ENCODE measurements around the gene ACBD6. TPM values are rescaled to one million over a fixed set of nuclear protein-coding genes. Genes with fewer than 3 reads are reported as not detected.

ACBD6 gene
- total and polyA plus RNA-seq, 10 of the 15 experiments (the other 5 are each of a cell fraction or from before 2014, with no cell fraction given), result 15.0 to 67.3 (median 55.0) TPM

DNA sequence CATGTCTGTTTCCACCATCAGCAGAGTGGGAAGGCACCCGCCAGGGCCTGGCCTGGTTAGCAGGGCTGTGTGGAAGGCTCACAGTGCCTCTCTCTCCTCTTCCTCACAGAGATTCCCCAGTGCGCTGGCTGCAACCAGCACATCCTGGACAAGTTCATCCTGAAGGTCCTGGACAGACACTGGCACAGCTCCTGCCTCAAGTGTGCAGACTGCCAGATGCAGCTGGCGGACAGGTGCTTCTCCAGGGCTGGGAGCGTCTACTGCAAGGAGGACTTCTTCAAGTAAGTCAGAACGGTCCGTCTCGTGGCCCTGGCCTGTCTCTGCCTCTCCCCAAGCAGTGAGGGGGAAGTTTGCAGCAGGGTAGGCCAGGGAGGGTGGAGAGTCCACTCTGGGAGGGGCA is 254.2 kb downstream of the ACBD6 start (continued):
- TF ChIP-seq IKZF2 (IDR thresholded peaks at IDR 0.05) (no peak), GABPA (IDR thresholded peaks at IDR 0.05; ENCODE audit: low read depth) (no peak)
- TF ChIP-seq, protein P1, sequence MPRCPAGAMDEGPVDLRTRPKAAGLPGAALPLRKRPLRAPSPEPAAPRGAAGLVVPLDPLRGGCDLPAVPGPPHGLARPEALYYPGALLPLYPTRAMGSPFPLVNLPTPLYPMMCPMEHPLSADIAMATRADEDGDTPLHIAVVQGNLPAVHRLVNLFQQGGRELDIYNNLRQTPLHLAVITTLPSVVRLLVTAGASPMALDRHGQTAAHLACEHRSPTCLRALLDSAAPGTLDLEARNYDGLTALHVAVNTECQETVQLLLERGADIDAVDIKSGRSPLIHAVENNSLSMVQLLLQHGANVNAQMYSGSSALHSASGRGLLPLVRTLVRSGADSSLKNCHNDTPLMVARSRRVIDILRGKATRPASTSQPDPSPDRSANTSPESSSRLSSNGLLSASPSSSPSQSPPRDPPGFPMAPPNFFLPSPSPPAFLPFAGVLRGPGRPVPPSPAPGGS (IDR thresholded peaks at IDR 0.05; ENCODE audit: borderline replicate concordance, insufficient read depth, low read depth, low read length, poor library complexity, severe bottlenecking), result no peak

DNA sequence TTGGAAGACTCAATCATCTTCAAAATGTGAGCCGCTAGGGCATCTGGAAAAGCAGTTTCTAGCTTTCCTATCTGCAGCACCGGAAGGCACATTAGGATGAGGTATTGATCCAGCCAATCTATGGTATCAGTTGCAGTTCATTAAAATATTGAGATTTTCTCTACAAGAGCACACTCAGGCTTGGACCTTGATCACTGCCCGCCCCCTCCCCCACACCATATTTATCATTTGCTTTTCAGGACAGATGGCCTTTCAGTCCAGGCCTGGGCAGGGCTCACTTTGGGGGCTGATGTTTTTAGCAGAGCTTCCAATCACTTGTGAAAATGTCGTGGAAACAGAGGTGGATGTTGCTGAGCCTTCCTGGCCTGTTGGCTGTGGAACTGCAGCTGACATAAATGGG is 254.8 kb downstream of the ACBD6 start:
- H3K4me1 ChIP-seq (ENCODE audit: control insufficient read depth, insufficient read depth, low read length), result no peaks in the 10 kb centered on the region; the same call in 1 of the 2 replicates
- no peak overlapping the region for H3K27ac ChIP-seq (ENCODE audit: control insufficient read depth, insufficient read depth)
- ATAC-seq (no peak), DNase-seq (ENCODE audit: low read depth, low spot score) (no peak), FAIRE-seq (no peak)
- ChIA-PET SMC1A (ENCODE audit: uncharacterized antibody, unreplicated experiment) (no interaction called here), CTCF (interaction anchor here (0.6 to 1.4 kb wide), 4 partner anchors 64 to 168 kb away, joined by 3 to 4 read pairs (median 4); no protein-coding TSS in a partner anchor), RAD21 (ENCODE audit: unreplicated experiment) (no interaction called here), POLR2A (no interaction called here)
- TF ChIP-seq KLF5 (IDR thresholded peaks at IDR 0.05; ENCODE audit: partially characterized antibody) (no peak), ESRRA (IDR thresholded peaks at IDR 0.05; ENCODE audit: low read length) (no peak), IKZF1 (conservative IDR thresholded peaks at IDR 0.05) (no peak), TCF7 (IDR thresholded peaks at IDR 0.05; ENCODE audit: borderline replicate concordance) (no peak), ZNF274 (IDR thresholded peaks at IDR 0.05; ENCODE audit: insufficient read depth, insufficient read length) (no peak), DPF2 (IDR thresholded peaks at IDR 0.05) (no peak), ZZZ3 (IDR thresholded peaks at IDR 0.05; ENCODE audit: control insufficient read depth, insufficient read length, low read depth) (no peak), HDGF (IDR thresholded peaks at IDR 0.05) (no peak), SREBF2 (IDR thresholded peaks at IDR 0.05; ENCODE audit: low read length) (no peak), CBX5 (IDR thresholded peaks at IDR 0.05; ENCODE audit: low read depth) (no peak)
- H3K4me3 ChIP-seq, result no peak overlapping the region
- H3K36me3 ChIP-seq (ENCODE audit: control insufficient read depth in 2 of 2, insufficient read depth in 2 of 2, low read length in 1 of 2), result no peaks in the 10 kb centered on the region
- no peaks in the 10 kb centered on the region for H3K9me3 ChIP-seq (replicated peaks; ENCODE audit: control insufficient read depth, insufficient read depth, low read length)
- no peak overlapping the region for H2AFZ ChIP-seq (ENCODE audit: control insufficient read depth, low read depth, low read length)
- WGBS (ENCODE audit: insufficient coverage, insufficient replicate concordance, low lambda C conversion rate, missing lambda C conversion rate), result 81% methylated on average over 4 of the region's 4 CpGs
- H3K27me3 ChIP-seq (replicated peaks in 1 of 2; ENCODE audit: control insufficient read depth in 2 of 2, insufficient read depth in 2 of 2, low read length in 1 of 2), result no peaks in the 10 kb centered on the region
- intact Hi-C loops (cut with micrococcal nuclease; ENCODE audit: unreplicated experiment), result no loop called here
- no peak overlapping the region for H3K4me2 ChIP-seq (ENCODE audit: control insufficient read depth, insufficient read depth)
- no peaks in the 10 kb centered on the region for H3K79me2 ChIP-seq (ENCODE audit: control insufficient read depth, insufficient read depth, low read length)
- no TSS peak for BruUV-seq (replicated peaks)
- H3K9ac ChIP-seq (ENCODE audit: control insufficient read depth, insufficient read depth, low read length), result no peak overlapping the region
- no peaks in the 10 kb centered on the region for H4K20me1 ChIP-seq (ENCODE audit: control insufficient read depth, insufficient read depth)
- in situ Hi-C loops (cut with MboI), result loop anchor here (5.0 kb wide), 1 partner anchor 50 kb away; no protein-coding TSS in a partner anchor

All from GM12878 (cell line).